CD14-positive monocyte (primary cell): ENCODE measurements around the gene SIM1. TPM values are rescaled to one million over a fixed set of nuclear protein-coding genes. Genes with fewer than 3 reads are reported as not detected.

Experiments
- DNase-seq, 3 donors: peaks; one replicate each; pipeline ENCODE4 v3.0.0-alpha.2; 2011 to 2022
- H2AFZ ChIP-seq: 2 replicates; pipeline ENCODE4 v1.6.0; 2012; ENCODE audit warnings: mild to moderate bottlenecking, low read depth, low read length, inconsistent platforms; ENCODE audit not compliant: insufficient read depth, poor library complexity, severe bottlenecking
- H3K27ac ChIP-seq, 2 donors: 1 replicate in 1 of 2; 2 replicates in 1 of 2; pipeline ENCODE4 v1.5.1; 2012 to 2013; ENCODE audit warnings: low read length in 2 of 2, control low read depth in 1 of 2, inconsistent platforms in 1 of 2, low read depth in 1 of 2, mild to moderate bottlenecking in 1 of 2
- H3K27me3 ChIP-seq, 2 donors: one replicate each; pipeline versions ENCODE4 v1.6.0 to v1.6.1; 2011 to 2013; ENCODE audit warnings: low read length in 2 of 2; ENCODE audit not compliant: control insufficient read depth in 2 of 2, insufficient read depth in 2 of 2
- H3K36me3 ChIP-seq, 2 donors: replicated peaks in 1 of 2; 1 replicate in 1 of 2; 2 replicates in 1 of 2; pipeline versions ENCODE4 v1.5.1 to v1.6.1; 2012 to 2013; ENCODE audit warnings: low read length in 2 of 2, control low read depth in 1 of 2, inconsistent platforms in 1 of 2, mild to moderate bottlenecking in 1 of 2; ENCODE audit not compliant: insufficient read depth in 2 of 2, control insufficient read depth in 1 of 2
- H3K4me1 ChIP-seq, 2 donors: 1 replicate in 1 of 2; 2 replicates in 1 of 2; pipeline versions ENCODE4 v1.5.1 to v1.6.1; 2012 to 2013; ENCODE audit warnings: low read length in 2 of 2, control low read depth in 1 of 2, inconsistent platforms in 1 of 2, mild to moderate bottlenecking in 1 of 2, moderate library complexity in 1 of 2; ENCODE audit not compliant: insufficient read depth in 2 of 2, control insufficient read depth in 1 of 2
- H3K4me2 ChIP-seq: replicated peaks from 2 replicates; pipeline ENCODE3; 2012; ENCODE audit warnings: low read length, moderate library complexity, mild to moderate bottlenecking; ENCODE audit not compliant: poor library complexity, severe bottlenecking; ENCODE audit errors: extremely low read depth
- H3K4me3 ChIP-seq, 3 experiments: fragments of 200-600 bp in 1 of 3; sonication (generic) in 1 of 3; replicated peaks in 1 of 3; 1 replicate in 2 of 3; 2 replicates in 1 of 3; pipeline ENCODE4 v1.5.1; 2011 to 2013; ENCODE audit warnings: low read length in 3 of 3, mild to moderate bottlenecking in 3 of 3, control low read depth in 2 of 3, low read depth in 2 of 3, inconsistent platforms in 1 of 3, moderate library complexity in 1 of 3
- H3K79me2 ChIP-seq: 2 replicates; pipeline ENCODE4 v1.6.0; 2012; ENCODE audit warnings: mild to moderate bottlenecking, control low read depth, inconsistent platforms, low read length, moderate library complexity; ENCODE audit not compliant: insufficient read depth
- H3K9ac ChIP-seq: 2 replicates; pipeline ENCODE4 v1.6.0; 2017; ENCODE audit warnings: low read length, mild to moderate bottlenecking; ENCODE audit not compliant: insufficient read depth, poor library complexity, severe bottlenecking
- H3K9me3 ChIP-seq, 2 donors: replicated peaks in 1 of 2; 1 replicate in 1 of 2; 2 replicates in 1 of 2; pipeline versions ENCODE4 v1.5.1 to v1.6.1; 2012 to 2013; ENCODE audit warnings: low read length in 2 of 2, control low read depth in 1 of 2; ENCODE audit not compliant: control insufficient read depth in 1 of 2, insufficient read depth in 1 of 2
- H4K20me1 ChIP-seq: 2 replicates; pipeline ENCODE4 v1.6.0; 2012; ENCODE audit warnings: mild to moderate bottlenecking, low read length, control low read depth, moderate library complexity; ENCODE audit not compliant: insufficient read depth
- H3K27ac Mint-ChIP-seq, 7 donors: one replicate each; pipeline ENCODE4 v1.8.0; 2020; ENCODE audit warnings: mild to moderate bottlenecking in 7 of 7, mixed read lengths in 7 of 7, moderate library complexity in 6 of 7, inconsistent platforms in 2 of 7
- H3K27me3 Mint-ChIP-seq, 3 donors: one replicate each; pipeline ENCODE4 v1.8.0; 2021 to 2022; ENCODE audit warnings: low read depth in 3 of 3, mild to moderate bottlenecking in 3 of 3, mixed read lengths in 3 of 3, moderate library complexity in 3 of 3, inconsistent platforms in 1 of 3
- H3K36me3 Mint-ChIP-seq, 2 donors: one replicate each; pipeline ENCODE4 v1.8.0; 2020; ENCODE audit warnings: mixed read lengths in 2 of 2, inconsistent platforms in 1 of 2, mild to moderate bottlenecking in 1 of 2
- H3K4me1 Mint-ChIP-seq: one replicate; pipeline ENCODE4 v1.8.0; 2020; ENCODE audit warnings: mild to moderate bottlenecking, mixed read lengths
- H3K4me3 Mint-ChIP-seq, 2 donors: one replicate each; pipeline ENCODE4 v1.8.0; 2020; ENCODE audit warnings: mild to moderate bottlenecking in 2 of 2, mixed read lengths in 2 of 2, moderate library complexity in 1 of 2
- H3K9me3 Mint-ChIP-seq, 7 donors: one replicate each; pipeline ENCODE4 v1.8.0; 2020 to 2022; ENCODE audit warnings: mixed read lengths in 7 of 7, mild to moderate bottlenecking in 6 of 7, moderate library complexity in 6 of 7, inconsistent platforms in 2 of 7
- CTCF ChIP-seq: fragments of 200-600 bp; IDR thresholded peaks from one replicate; pipeline ENCODE4 v1.8.0; 2022; ENCODE audit warnings: antibody characterized with exemption, mild to moderate bottlenecking
- WGBS: methylation state at CpG from one replicate; pipeline ENCODE4 v1.1.5; 2013; ENCODE audit warnings: missing lambda C conversion rate; ENCODE audit not compliant: insufficient coverage; 5-methylcytosine and 5-hydroxymethylcytosine counted together
- intact Hi-C, 2 donors: fragments of 100-400 bp; cut with micrococcal nuclease; formaldehyde crosslinking; loops; one replicate each; pipeline versions ENCODE4 v1.15.0 to v1.15.1; 2023
- polyA plus RNA-seq, 3 donors: library from polyadenylated mRNA; depleted of rRNA in 1 of 3; unstranded in 2 of 3; stranded (reverse) in 1 of 3; fragments of 300-500 nt in 2 of 3; fragments of >200 nt in 1 of 3; fragmentation: Illumina TruSeq in 2 of 3; gene quantifications; 1 replicate in 2 of 3; 2 replicates in 1 of 3; pipeline ENCODE4 v1.2.3, GENCODE V29; 2012 to 2021

SIM1 gene
- polyA plus RNA-seq, 3 donors = not detected

GRCh38 chr6:100346828-100347227 lies 117.9 kb downstream of the SIM1 start:
- H3K36me3 Mint-ChIP-seq = no peaks in the 10 kb centered on the region
- intact Hi-C loops = no loop called here
- H3K4me2 ChIP-seq = no peak overlapping the region

GRCh38 chr6:100346203-100346602 lies 118.5 kb downstream of the SIM1 start:
- peaks cover 0 to 2% (median 0%) of the 10 kb centered on the region in 7 donors for H3K9me3 Mint-ChIP-seq
- H3K27ac ChIP-seq = no peak overlapping the region

More at GRCh38 chr6:100346828-100347227, 117.9 kb downstream of the SIM1 start:
- no peak overlapping the region for H3K4me3 Mint-ChIP-seq
- H4K20me1 ChIP-seq = no peaks in the 10 kb centered on the region
- peaks cover 0 to 2% (median 0%) of the 10 kb centered on the region in 7 donors for H3K9me3 Mint-ChIP-seq
- TF ChIP-seq CTCF = no peak
- peaks cover 8% of the 10 kb centered on the region for H3K4me1 Mint-ChIP-seq
- no peaks in the 10 kb centered on the region for H3K79me2 ChIP-seq
- no peak overlapping the region for H2AFZ ChIP-seq
- H3K36me3 ChIP-seq = no peaks in the 10 kb centered on the region
- H3K9ac ChIP-seq = no peak overlapping the region
- no peak overlapping the region for H3K4me3 ChIP-seq
- no peaks in the 10 kb centered on the region for H3K27me3 ChIP-seq
- no peak overlapping the region for H3K27ac Mint-ChIP-seq
- no peak overlapping the region for H3K27ac ChIP-seq
- peaks cover 0 to 2% (median 0%) of the 10 kb centered on the region in 3 donors for H3K27me3 Mint-ChIP-seq
- H3K4me1 ChIP-seq = no peaks in the 10 kb centered on the region
- no CpG with 5 or more reads among the region's 2 CpGs for WGBS
- DNase-seq = no peak
- no peaks in the 10 kb centered on the region for H3K9me3 ChIP-seq

More at GRCh38 chr6:100346203-100346602, 118.5 kb downstream of the SIM1 start:
- Histone ChIP-seq H3K4me1 (no peaks in the 10 kb centered on the region), H3K9me3 (no peaks in the 10 kb centered on the region), H3K79me2 (no peaks in the 10 kb centered on the region), H3K27me3 (no peaks in the 10 kb centered on the region), H3K9ac (no peak overlapping the region), H3K36me3 (no peaks in the 10 kb centered on the region), H3K4me3 (no peak overlapping the region), H2AFZ (no peak overlapping the region), H4K20me1 (no peaks in the 10 kb centered on the region), H3K4me2 (no peak overlapping the region)
- no peaks in the 10 kb centered on the region for H3K36me3 Mint-ChIP-seq
- TF ChIP-seq CTCF = no peak
- H3K4me3 Mint-ChIP-seq = no peak overlapping the region
- intact Hi-C loops = no loop called here
- WGBS = no CpG with 5 or more reads among the region's 2 CpGs
- peaks cover 0 to 2% (median 0%) of the 10 kb centered on the region in 3 donors for H3K27me3 Mint-ChIP-seq
- peaks cover 8% of the 10 kb centered on the region for H3K4me1 Mint-ChIP-seq
- no peak overlapping the region for H3K27ac Mint-ChIP-seq
- DNase-seq = no peak
